ENCODE data around the gene TTLL6. TPM values are rescaled to one million over a fixed set of nuclear protein-coding genes. Genes with fewer than 3 reads are reported as not detected.

The TTLL6 gene
- total and polyA plus RNA-seq, 2 of the 8 experiments (the other 6 are each of a cell fraction or from before 2014, with no cell fraction given): 2.6 to 4.3 TPM

DNA sequence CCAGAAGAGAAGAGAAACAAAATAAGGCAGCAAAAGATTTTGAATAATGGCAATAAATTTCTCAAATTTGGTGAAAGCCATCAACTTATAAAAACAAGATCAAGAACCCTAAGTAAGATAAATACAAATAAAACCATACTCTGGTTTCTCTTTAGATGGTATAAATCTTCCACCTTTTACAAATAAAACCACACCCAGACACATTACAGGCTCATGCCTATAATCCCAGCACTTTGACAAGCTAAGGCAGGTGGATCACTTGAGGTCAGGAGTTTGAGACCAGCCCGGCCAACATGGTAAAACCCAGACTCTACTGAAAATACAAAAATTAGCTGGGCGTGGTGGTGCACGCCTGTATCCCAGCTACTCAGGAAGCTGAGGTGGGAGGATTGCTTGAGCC lies 43.8 kb downstream of the TTLL6 start (continued):
- no peak for TF ChIP-seq CTBP2 (IDR thresholded peaks at IDR 0.05; ENCODE audit: borderline replicate concordance, insufficient read depth, insufficient read length, low read length)
- TF ChIP-seq MAX (IDR thresholded peaks at IDR 0.05): no peak
- TF ChIP-seq CHD2 (IDR thresholded peaks at IDR 0.05; ENCODE audit: low read length): no peak
- no peak for TF ChIP-seq HDAC2 (IDR thresholded peaks at IDR 0.05; ENCODE audit: borderline replicate concordance in 1 of 2, low read depth in 2 of 2, low read length in 2 of 2)
- no peak for TF ChIP-seq TEAD4 (IDR thresholded peaks at IDR 0.05; ENCODE audit: low read depth, low read length)
